Muscle layer of colon (tissue), 2 donors: ENCODE measurements around the gene PLIN5.
"Not testable (repeated sequence)": the region's sequence is repeated elsewhere in the genome, so short reads cannot be mapped to it uniquely, and the experiment has no call there.

Experiments used
- H3K27ac ChIP-seq: one replicate; pipeline ENCODE4 v1.7.0; 2013; ENCODE audit warnings: low read depth, mild to moderate bottlenecking, low read length, moderate library complexity
- H3K27me3 ChIP-seq, 2 donors: one replicate each; pipeline ENCODE4 v1.7.0; 2013; ENCODE audit warnings: low read length in 2 of 2, mild to moderate bottlenecking in 2 of 2; ENCODE audit not compliant: insufficient read depth in 2 of 2, control insufficient read depth in 1 of 2
- H3K36me3 ChIP-seq: one replicate; pipeline ENCODE4 v1.7.0; 2013; ENCODE audit warnings: mild to moderate bottlenecking, low read length; ENCODE audit not compliant: insufficient read depth
- H3K4me1 ChIP-seq: one replicate; pipeline ENCODE4 v1.7.0; 2013; ENCODE audit warnings: mild to moderate bottlenecking, low read length; ENCODE audit not compliant: insufficient read depth
- H3K4me3 ChIP-seq, 2 donors: one replicate each; pipeline ENCODE4 v1.7.0; 2013; ENCODE audit warnings: low read length in 2 of 2, low read depth in 1 of 2, mild to moderate bottlenecking in 1 of 2, moderate library complexity in 1 of 2
- H3K9ac ChIP-seq: one replicate; pipeline ENCODE4 v1.7.0; 2013; ENCODE audit warnings: low read length
- H3K9me3 ChIP-seq: one replicate; pipeline ENCODE4 v1.7.0; 2013; ENCODE audit warnings: mild to moderate bottlenecking, low read length
- donor health status: abdominal sarcoma.
- donor health status: Adenocarcinoma of cecum.

Gene PLIN5

GRCh38 chr19:4576016-4576933, 41.3 kb upstream of the PLIN5 start:
- Histone ChIP-seq H3K36me3 (no peaks in the 10 kb centered on the region), H3K9ac (no peak overlapping the region), H3K4me1 (no peaks in the 10 kb centered on the region), H3K4me3 (no peak overlapping the region), H3K27ac (no peak overlapping the region), H3K9me3 (no peaks in the 10 kb centered on the region), H3K27me3 (peaks cover 21 to 47% of the 10 kb centered on the region in 2 donors)

GRCh38 chr19:4575267-4576015, 40.4 kb upstream of the PLIN5 start:
- no peak overlapping the region for H3K9ac ChIP-seq
- H3K27me3 ChIP-seq = peaks cover 20 to 41% of the 10 kb centered on the region in 2 donors

GRCh38 chr19:4573682-4574081, 38.7 kb upstream of the PLIN5 start:
- Histone ChIP-seq H3K36me3 (no peaks in the 10 kb centered on the region), H3K4me3 (no peak overlapping the region), H3K9me3 (no peaks in the 10 kb centered on the region), H3K27me3 (peaks cover 11 to 23% of the 10 kb centered on the region in 2 donors), H3K9ac (no peak overlapping the region), H3K4me1 (no peaks in the 10 kb centered on the region), H3K27ac (no peak overlapping the region)

More at GRCh38 chr19:4575267-4576015, 40.4 kb upstream of the PLIN5 start:
- no peaks in the 10 kb centered on the region for H3K36me3 ChIP-seq
- no peaks in the 10 kb centered on the region for H3K9me3 ChIP-seq
- no peak overlapping the region for H3K4me3 ChIP-seq
- no peak overlapping the region for H3K27ac ChIP-seq
- H3K4me1 ChIP-seq = no peaks in the 10 kb centered on the region

GRCh38 chr19:4571305-4571917, 36.4 kb upstream of the PLIN5 start:
- Histone ChIP-seq H3K4me1 (no peaks in the 10 kb centered on the region), H3K9me3 (no peaks in the 10 kb centered on the region), H3K9ac (no peak overlapping the region), H3K4me3 (no peak overlapping the region), H3K27me3 (peaks cover 9 to 16% of the 10 kb centered on the region in 2 donors), H3K36me3 (no peaks in the 10 kb centered on the region), H3K27ac (no peak overlapping the region)

GRCh38 chr19:4570916-4571304, 35.9 kb upstream of the PLIN5 start:
- H3K27ac ChIP-seq = no peak overlapping the region
- H3K4me3 ChIP-seq = no peak overlapping the region
- H3K9me3 ChIP-seq = no peaks in the 10 kb centered on the region
- no peak overlapping the region for H3K9ac ChIP-seq
- H3K27me3 ChIP-seq = peaks cover 4 to 11% of the 10 kb centered on the region in 2 donors
- no peaks in the 10 kb centered on the region for H3K4me1 ChIP-seq
- H3K36me3 ChIP-seq = no peaks in the 10 kb centered on the region

- Histone ChIP-seq H3K36me3 (no peaks in the 10 kb centered on the region), H3K4me3 (no peak overlapping the region), H3K4me1 (no peaks in the 10 kb centered on the region), H3K27ac (no peak overlapping the region), H3K9me3 (no peaks in the 10 kb centered on the region), H3K27me3 (peaks cover 0 to 6% of the 10 kb centered on the region in 2 donors), H3K9ac (no peak overlapping the region)
Measured at GRCh38 chr19:4570402-4570801, 35.4 kb upstream of the PLIN5 start.

GRCh38 chr19:4568886-4569285, 33.9 kb upstream of the PLIN5 start:
- no peak overlapping the region for H3K27ac ChIP-seq
- H3K4me3 ChIP-seq = no peak overlapping the region

GRCh38 chr19:4567584-4568071, 32.6 kb upstream of the PLIN5 start:
- H3K27me3 ChIP-seq = peaks cover 0 to 6% of the 10 kb centered on the region in 2 donors
- H3K27ac ChIP-seq = no peak overlapping the region
- H3K4me1 ChIP-seq = no peaks in the 10 kb centered on the region
- H3K4me3 ChIP-seq = no peak overlapping the region
- no peaks in the 10 kb centered on the region for H3K9me3 ChIP-seq
- no peak overlapping the region for H3K9ac ChIP-seq
- H3K36me3 ChIP-seq = no peaks in the 10 kb centered on the region

More at GRCh38 chr19:4568886-4569285, 33.9 kb upstream of the PLIN5 start:
- Histone ChIP-seq H3K4me1 (no peaks in the 10 kb centered on the region), H3K36me3 (no peaks in the 10 kb centered on the region), H3K9ac (no peak overlapping the region), H3K27me3 (peaks cover 0 to 6% of the 10 kb centered on the region in 2 donors), H3K9me3 (no peaks in the 10 kb centered on the region)

- peaks cover 0 to 6% of the 10 kb centered on the region in 2 donors for H3K27me3 ChIP-seq
- no peak overlapping the region for H3K27ac ChIP-seq
- H3K9me3 ChIP-seq = no peaks in the 10 kb centered on the region
- no peaks in the 10 kb centered on the region for H3K36me3 ChIP-seq
- no peak overlapping the region for H3K9ac ChIP-seq
- no peak overlapping the region for H3K4me3 ChIP-seq
- no peaks in the 10 kb centered on the region for H3K4me1 ChIP-seq
Measured at GRCh38 chr19:4566402-4567051, 31.5 kb upstream of the PLIN5 start.

- H3K36me3 ChIP-seq, H3K9ac ChIP-seq, H3K4me3 ChIP-seq, H3K27me3 ChIP-seq, H3K9me3 ChIP-seq, H3K4me1 ChIP-seq, H3K27ac ChIP-seq: not testable (repeated sequence)
Measured at GRCh38 chr19:4563562-4563961, 28.5 kb upstream of the PLIN5 start.

GRCh38 chr19:4562085-4562484, 27.1 kb upstream of the PLIN5 start:
- not testable (repeated sequence) for H3K36me3 ChIP-seq, H3K27ac ChIP-seq, H3K4me1 ChIP-seq, H3K9me3 ChIP-seq, H3K9ac ChIP-seq, H3K27me3 ChIP-seq, H3K4me3 ChIP-seq
